GM13976 (cell line): ENCODE measurements around the gene MTHFR.
A peak's percentile ranks its signal among the peaks of the same experiment; 100 is the strongest.

Experiments used
- DNase-seq: peaks from one replicate; pipeline ENCODE4 v3.0.0; 2012; ENCODE audit warnings: low spot score
- in situ Hi-C: fragments of 300-500 bp; cut with MboI; formaldehyde crosslinking; loops from one replicate; pipeline ENCODE4 v1.12.0; 2022; ENCODE audit warnings: low sequenced_read_pairs, mixed read lengths, inconsistent platforms; ENCODE audit not compliant: unreplicated experiment
- TF ChIP-seq, protein P1 (sequence below): IDR thresholded peaks from 2 replicates; pipeline ENCODE4 v1.5.1; 2012; ENCODE audit warnings: borderline replicate concordance, mild to moderate bottlenecking; ENCODE audit not compliant: insufficient read depth; ENCODE audit errors: extremely low read depth, missing control alignments, control extremely low read depth

The MTHFR gene

GRCh38 chr1:11749203-11749689, 56.5 kb downstream of the MTHFR start:
- in situ Hi-C loops: no loop called here
- TF ChIP-seq, protein P1, sequence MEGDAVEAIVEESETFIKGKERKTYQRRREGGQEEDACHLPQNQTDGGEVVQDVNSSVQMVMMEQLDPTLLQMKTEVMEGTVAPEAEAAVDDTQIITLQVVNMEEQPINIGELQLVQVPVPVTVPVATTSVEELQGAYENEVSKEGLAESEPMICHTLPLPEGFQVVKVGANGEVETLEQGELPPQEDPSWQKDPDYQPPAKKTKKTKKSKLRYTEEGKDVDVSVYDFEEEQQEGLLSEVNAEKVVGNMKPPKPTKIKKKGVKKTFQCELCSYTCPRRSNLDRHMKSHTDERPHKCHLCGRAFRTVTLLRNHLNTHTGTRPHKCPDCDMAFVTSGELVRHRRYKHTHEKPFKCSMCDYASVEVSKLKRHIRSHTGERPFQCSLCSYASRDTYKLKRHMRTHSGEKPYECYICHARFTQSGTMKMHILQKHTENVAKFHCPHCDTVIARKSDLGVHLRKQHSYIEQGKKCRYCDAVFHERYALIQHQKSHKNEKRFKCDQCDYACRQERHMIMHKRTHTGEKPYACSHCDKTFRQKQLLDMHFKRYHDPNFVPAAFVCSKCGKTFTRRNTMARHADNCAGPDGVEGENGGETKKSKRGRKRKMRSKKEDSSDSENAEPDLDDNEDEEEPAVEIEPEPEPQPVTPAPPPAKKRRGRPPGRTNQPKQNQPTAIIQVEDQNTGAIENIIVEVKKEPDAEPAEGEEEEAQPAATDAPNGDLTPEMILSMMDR: peak; percentile 39
- DNase-seq: peak; percentile 83

DNA sequence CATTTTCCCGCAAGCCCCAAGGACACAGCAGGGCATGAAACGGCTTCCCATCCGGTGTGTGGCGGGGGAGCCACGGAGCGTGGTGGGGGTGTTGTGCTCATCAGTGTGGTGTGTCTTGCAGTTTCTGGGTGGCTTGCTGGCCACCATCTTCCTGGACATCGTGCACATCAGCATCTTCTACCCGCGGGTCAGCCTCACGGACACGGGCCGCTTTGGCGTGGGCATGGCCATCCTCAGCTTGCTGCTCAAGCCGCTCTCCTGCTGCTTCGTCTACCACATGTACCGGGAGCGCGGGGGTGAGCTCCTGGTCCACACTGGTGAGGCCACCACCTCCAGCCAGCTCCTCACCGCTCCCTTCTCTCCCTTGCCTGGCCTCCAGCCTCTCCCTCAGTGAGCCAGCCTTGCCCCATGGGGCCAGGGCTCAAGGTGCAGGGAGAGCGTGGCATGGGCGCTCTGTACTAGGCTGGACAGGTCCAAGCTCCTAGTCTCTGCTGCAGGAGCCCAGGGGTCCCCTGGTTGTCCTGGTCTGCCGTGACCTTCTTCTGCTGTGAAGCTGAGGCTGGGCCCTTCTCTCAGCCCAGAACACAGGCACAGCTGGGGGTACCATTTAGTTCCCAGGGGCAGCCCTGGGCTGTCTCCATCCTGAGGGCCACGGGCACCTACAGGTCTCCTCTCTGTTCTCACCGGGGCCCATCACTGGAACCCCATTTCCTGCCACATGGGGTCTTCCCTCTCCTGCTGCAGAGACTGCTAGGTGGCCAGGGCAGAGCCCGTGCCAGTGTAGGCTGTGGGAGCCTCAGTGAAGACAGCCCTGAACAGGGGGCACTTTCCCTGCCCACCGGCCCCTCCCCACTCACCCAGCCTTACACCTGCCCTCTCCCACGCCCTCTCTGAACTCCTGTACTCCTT, 57.2 kb downstream of the MTHFR start:
- in situ Hi-C loops: no loop called here
- no peak for DNase-seq
- TF ChIP-seq, protein P1: no peak

DNA sequence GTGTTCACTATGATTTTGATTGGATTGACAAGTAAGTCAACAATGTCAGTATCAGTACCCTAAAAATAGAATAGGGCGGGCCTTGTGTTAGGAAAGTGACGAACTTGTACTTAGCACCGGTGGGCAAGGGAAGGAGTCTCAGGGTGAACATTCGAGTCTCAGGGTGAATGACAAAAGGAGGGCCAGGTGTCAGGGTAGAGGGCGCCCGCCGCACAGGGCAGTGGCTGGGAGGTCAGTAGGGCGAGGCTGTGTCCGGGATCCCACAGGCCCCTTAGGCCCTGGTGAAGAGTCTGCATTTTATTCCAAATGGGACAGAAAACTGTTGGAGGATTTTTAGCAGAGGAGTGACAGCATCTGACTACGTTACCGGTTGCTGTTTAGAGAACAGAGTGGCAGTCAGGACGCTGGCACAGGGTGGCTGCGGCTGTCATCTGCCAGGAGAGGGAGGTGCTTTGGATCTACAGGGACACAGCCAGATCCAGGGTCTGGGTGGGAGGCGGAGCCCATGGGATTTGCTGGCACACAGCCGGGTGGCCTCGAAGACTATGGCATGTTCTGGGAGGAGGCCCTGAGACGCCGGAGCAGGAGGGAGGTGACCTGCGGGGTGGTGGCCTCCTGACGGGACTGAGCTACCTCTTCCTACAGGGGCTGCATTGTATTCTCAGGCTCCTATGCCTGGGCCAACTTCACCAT, 58.8 kb downstream of the MTHFR start:
- TF ChIP-seq, protein P1: no peak
- in situ Hi-C loops: no loop called here
- no peak for DNase-seq

- in situ Hi-C loops: no loop called here
- DNase-seq: no peak
- TF ChIP-seq, protein P1: no peak
These were observed 59.7 kb downstream of the MTHFR start for GRCh38 chr1:11746092-11746491.

DNA sequence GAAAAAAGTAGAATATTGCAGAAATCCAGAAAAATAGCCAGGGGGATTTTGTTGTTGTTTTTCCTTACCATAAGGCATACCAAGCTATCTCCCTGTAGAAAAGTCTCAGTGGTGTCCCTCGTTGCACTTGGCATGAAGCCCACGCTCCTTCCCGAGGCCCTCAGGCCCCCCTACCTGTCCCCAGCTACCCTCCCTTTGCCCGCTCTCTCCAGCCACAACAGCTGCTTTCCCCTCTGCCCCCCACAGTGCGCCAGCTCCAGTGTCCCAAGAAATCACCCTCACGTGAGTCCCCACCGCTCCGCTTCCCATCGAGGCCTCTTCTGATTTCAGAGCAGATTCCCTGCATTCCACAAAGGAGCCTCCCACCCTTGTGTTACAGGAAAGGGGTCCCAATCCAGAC, 61.5 kb downstream of the MTHFR start:
- DNase-seq: no peak
- in situ Hi-C loops: no loop called here
- TF ChIP-seq, protein P1: no peak

- TF ChIP-seq, protein P1: no peak
- DNase-seq: no peak
- in situ Hi-C loops: no loop called here
These were observed 63.7 kb downstream of the MTHFR start for GRCh38 chr1:11741919-11742558.
